Ureter (tissue), 1 donor: ENCODE results near the gene LLGL2. TPM values are rescaled to one million over a fixed set of nuclear protein-coding genes. Genes with fewer than 3 reads are reported as not detected.
A peak's percentile ranks its signal among the peaks of the same experiment; 100 is the strongest.
"Not testable (repeated sequence)": the region's sequence is repeated elsewhere in the genome, so short reads cannot be mapped to it uniquely, and the experiment has no call there.

ENCODE experiments used
- DNase-seq: peaks from one replicate; pipeline ENCODE4 v3.0.0-alpha.2; 2020; ENCODE audit warnings: low spot score
- total RNA-seq: library from RNA; stranded (reverse); gene quantifications from one replicate; pipeline ENCODE4 v1.2.4, GENCODE V29; 2023
- donor health status: DM: yes; HTN: yes; CAD: no.

The LLGL2 gene
- total RNA-seq, 1 donor from 2014 or later = 94.0 TPM

GRCh38 chr17:75570034-75570676, 44.7 kb downstream of the LLGL2 start:
- DNase-seq = no peak

GRCh38 chr17:75570772-75571171, 45.3 kb downstream of the LLGL2 start:
- no peak for DNase-seq

- DNase-seq = no peak
Observed at GRCh38 chr17:75571197-75571884, 45.8 kb downstream of the LLGL2 start.

- no peak for DNase-seq
Observed at GRCh38 chr17:75571885-75572215, 46.4 kb downstream of the LLGL2 start.

GRCh38 chr17:75572713-75573539, 47.4 kb downstream of the LLGL2 start:
- no peak for DNase-seq

- no peak for DNase-seq
Observed at GRCh38 chr17:75573540-75573957, 48.1 kb downstream of the LLGL2 start.

- DNase-seq = no peak
Observed at GRCh38 chr17:75573994-75574393, 48.5 kb downstream of the LLGL2 start.

- DNase-seq = no peak
Observed at GRCh38 chr17:75574404-75575036, 49.0 kb downstream of the LLGL2 start.

GRCh38 chr17:75575197-75575596, 49.7 kb downstream of the LLGL2 start:
- DNase-seq = no peak

- DNase-seq = no peak
Observed at GRCh38 chr17:75575728-75576127, 50.2 kb downstream of the LLGL2 start.

GRCh38 chr17:75576661-75577060, 51.2 kb downstream of the LLGL2 start:
- no peak for DNase-seq

GRCh38 chr17:75581121-75581725, 55.7 kb downstream of the LLGL2 start:
- not testable (repeated sequence) for DNase-seq

GRCh38 chr17:75583197-75583596, 57.7 kb downstream of the LLGL2 start:
- DNase-seq = not testable (repeated sequence)

- no peak for DNase-seq
Observed at GRCh38 chr17:75584849-75585175, 59.3 kb downstream of the LLGL2 start.

- no peak for DNase-seq
Observed at GRCh38 chr17:75587675-75588595, 62.4 kb downstream of the LLGL2 start, which contains the start of gene MYO15B. Gene MYO15B, plus strand, starts transcription at chr17:75587800. Its CDS starts 258 bp downstream, at chr17:75588058.

- DNase-seq = no peak
Observed at GRCh38 chr17:75588596-75589011, 63.1 kb downstream of the LLGL2 start.

- DNase-seq = peak; percentile 97
Observed at GRCh38 chr17:75589012-75589918, 63.8 kb downstream of the LLGL2 start.

- DNase-seq = no peak
Observed at GRCh38 chr17:75589919-75590303, 64.4 kb downstream of the LLGL2 start.

- DNase-seq = no peak
Observed at GRCh38 chr17:75590314-75590761, 64.8 kb downstream of the LLGL2 start.
